ENCODE results near the gene ZMYND8. TPM values are rescaled to one million over a fixed set of nuclear protein-coding genes. Genes with fewer than 3 reads are reported as not detected.

Gene ZMYND8
- polyA plus RNA-seq, 3 donors, result 1.4 to 13.8 (median 5.8) TPM

- Mint-ChIP-seq H3K27me3 (ENCODE audit: low read depth in 3 of 3) (peaks cover 0 to 3% (median 0%) of the 10 kb centered on the region in 3 donors), H3K9me3 (no peaks in the 10 kb centered on the region), H3K4me3 (no peak overlapping the region), H3K27ac (peak overlapping the region in 2 of 7 donors; percentile 8 to 24), H3K36me3 (peaks cover 73 to 91% of the 10 kb centered on the region in 2 donors), H3K4me1 (no peaks in the 10 kb centered on the region)
- H2AFZ ChIP-seq (ENCODE audit: insufficient read depth, low read depth, low read length, poor library complexity, severe bottlenecking), result no peak overlapping the region
- DNase-seq, result no peak
- no peaks in the 10 kb centered on the region for H3K79me2 ChIP-seq (ENCODE audit: insufficient read depth, low read length)
- H3K9ac ChIP-seq (ENCODE audit: insufficient read depth, low read length, poor library complexity, severe bottlenecking), result no peak overlapping the region
- H3K4me1 ChIP-seq (ENCODE audit: control insufficient read depth in 1 of 2, insufficient read depth in 2 of 2, low read length in 2 of 2), result no peaks in the 10 kb centered on the region
- no peaks in the 10 kb centered on the region for H3K27me3 ChIP-seq (ENCODE audit: control insufficient read depth in 2 of 2, insufficient read depth in 2 of 2, low read length in 2 of 2)
- no peaks in the 10 kb centered on the region for H4K20me1 ChIP-seq (ENCODE audit: insufficient read depth, low read length)
- no peak overlapping the region for H3K27ac ChIP-seq (ENCODE audit: low read depth in 1 of 2, low read length in 2 of 2)
- H3K9me3 ChIP-seq (replicated peaks in 1 of 2; ENCODE audit: control insufficient read depth in 1 of 2, insufficient read depth in 1 of 2, low read length in 2 of 2), result no peaks in the 10 kb centered on the region
- H3K4me2 ChIP-seq (replicated peaks; ENCODE audit: extremely low read depth, low read length, poor library complexity, severe bottlenecking), result no peak overlapping the region
- no peak overlapping the region for H3K4me3 ChIP-seq (replicated peaks in 1 of 3; ENCODE audit: low read depth in 2 of 3, low read length in 3 of 3)
- H3K36me3 ChIP-seq (replicated peaks in 1 of 2; ENCODE audit: control insufficient read depth in 1 of 2, insufficient read depth in 2 of 2, low read length in 2 of 2), result peaks cover 87 to 97% of the 10 kb centered on the region in 2 donors
- TF ChIP-seq CTCF (IDR thresholded peaks at IDR 0.05), result no peak
- intact Hi-C loops (cut with micrococcal nuclease), result no loop called here
- WGBS (ENCODE audit: insufficient coverage), result 97% methylated on average over 7 of the region's 16 CpGs
Observed at GRCh38 chr20:47231382-47232039, 125.0 kb downstream of the ZMYND8 start.

GRCh38 chr20:47230811-47231256 lies 125.7 kb downstream of the ZMYND8 start:
- H3K27ac Mint-ChIP-seq, result peak overlapping the region in 2 of 7 donors; percentile 4 to 73
- Histone ChIP-seq H2AFZ (ENCODE audit: insufficient read depth, low read depth, low read length, poor library complexity, severe bottlenecking) (no peak overlapping the region), H3K27me3 (ENCODE audit: control insufficient read depth in 2 of 2, insufficient read depth in 2 of 2, low read length in 2 of 2) (no peaks in the 10 kb centered on the region), H3K4me2 (replicated peaks; ENCODE audit: extremely low read depth, low read length, poor library complexity, severe bottlenecking) (no peak overlapping the region), H3K79me2 (ENCODE audit: insufficient read depth, low read length) (no peaks in the 10 kb centered on the region), H3K4me1 (ENCODE audit: control insufficient read depth in 1 of 2, insufficient read depth in 2 of 2, low read length in 2 of 2) (no peaks in the 10 kb centered on the region), H3K9ac (ENCODE audit: insufficient read depth, low read length, poor library complexity, severe bottlenecking) (no peak overlapping the region), H4K20me1 (ENCODE audit: insufficient read depth, low read length) (no peaks in the 10 kb centered on the region), H3K9me3 (replicated peaks in 1 of 2; ENCODE audit: control insufficient read depth in 1 of 2, insufficient read depth in 1 of 2, low read length in 2 of 2) (no peaks in the 10 kb centered on the region), H3K4me3 (replicated peaks in 1 of 3; ENCODE audit: low read depth in 2 of 3, low read length in 3 of 3) (no peak overlapping the region), H3K27ac (ENCODE audit: low read depth in 1 of 2, low read length in 2 of 2) (no peak overlapping the region), H3K36me3 (replicated peaks in 1 of 2; ENCODE audit: control insufficient read depth in 1 of 2, insufficient read depth in 2 of 2, low read length in 2 of 2) (peaks cover 87 to 97% of the 10 kb centered on the region in 2 donors)
- DNase-seq, result no peak
- 97% methylated on average over 7 of the region's 8 CpGs for WGBS (ENCODE audit: insufficient coverage)
- H3K27me3 Mint-ChIP-seq (ENCODE audit: low read depth in 3 of 3), result peaks cover 0 to 3% (median 0%) of the 10 kb centered on the region in 3 donors
- H3K4me3 Mint-ChIP-seq, result no peak overlapping the region
- H3K36me3 Mint-ChIP-seq, result peaks cover 73 to 91% of the 10 kb centered on the region in 2 donors
- intact Hi-C loops (cut with micrococcal nuclease), result no loop called here
- no peaks in the 10 kb centered on the region for H3K4me1 Mint-ChIP-seq
- TF ChIP-seq CTCF (IDR thresholded peaks at IDR 0.05), result no peak
- H3K9me3 Mint-ChIP-seq, result no peaks in the 10 kb centered on the region

Measured in CD14-positive monocyte (primary cell).